Aorta (tissue), 5 donors: ENCODE data around the gene ATOX1. TPM values are rescaled to one million over a fixed set of nuclear protein-coding genes. Genes with fewer than 3 reads are reported as not detected.

Experiments
- ATAC-seq: fragments of 200-7000 bp; cut with Tn5 transposase; one replicate; pipeline ENCODE4 v1.9.1; 2022; ENCODE audit warnings: moderate library complexity; ENCODE audit not compliant: low FRiP score
- DNase-seq, 2 donors: peaks; one replicate each; pipeline ENCODE4 v3.0.0-alpha.2; 2020
- H3K27ac ChIP-seq, 2 donors: one replicate each; pipeline ENCODE4 v1.5.1; 2013; ENCODE audit warnings: low read length in 2 of 2, mild to moderate bottlenecking in 2 of 2, moderate library complexity in 2 of 2, control low read depth in 1 of 2, inconsistent platforms in 1 of 2, low read depth in 1 of 2
- H3K27me3 ChIP-seq, 2 donors: one replicate each; pipeline ENCODE4 v1.6.1; 2013; ENCODE audit warnings: control low read depth in 1 of 2, low read length in 1 of 2, mild to moderate bottlenecking in 1 of 2, moderate library complexity in 1 of 2; ENCODE audit not compliant: insufficient read depth in 2 of 2, control insufficient read depth in 1 of 2
- H3K36me3 ChIP-seq, 2 donors: one replicate each; pipeline ENCODE4 v1.6.1; 2013; ENCODE audit warnings: control low read depth in 1 of 2, low read length in 1 of 2, mild to moderate bottlenecking in 1 of 2; ENCODE audit not compliant: insufficient read depth in 2 of 2, control insufficient read depth in 1 of 2
- H3K4me1 ChIP-seq, 2 donors: one replicate each; pipeline ENCODE4 v1.6.1; 2013; ENCODE audit warnings: low read length in 2 of 2, control low read depth in 1 of 2, mild to moderate bottlenecking in 1 of 2, moderate library complexity in 1 of 2; ENCODE audit not compliant: insufficient read depth in 2 of 2, control insufficient read depth in 1 of 2
- H3K4me3 ChIP-seq, 2 donors: one replicate each; pipeline ENCODE4 v1.5.1; 2013; ENCODE audit warnings: low read length in 2 of 2, control low read depth in 1 of 2, mild to moderate bottlenecking in 1 of 2
- H3K9me3 ChIP-seq: one replicate; pipeline ENCODE4 v1.6.1; 2013; ENCODE audit warnings: mild to moderate bottlenecking, low read length; ENCODE audit not compliant: control insufficient read depth
- WGBS, 2 donors: extraction: QIAGEN DNeasy Blood & Tissue Kit; methylation state at CpG; one replicate each; pipeline ENCODE4 v1.1.7; 2013; 5-methylcytosine and 5-hydroxymethylcytosine counted together
- intact Hi-C, 2 donors: fragments of 100-400 bp; cut with DNase I; formaldehyde crosslinking; loops; one replicate each; pipeline versions ENCODE4 v1.14.2 to v1.15.0; 2022
- polyA plus RNA-seq, 2 donors: library from polyadenylated mRNA; stranded (reverse); fragments of 200-250 nt; gene quantifications; one replicate each; pipeline ENCODE4 v1.2.3, GENCODE V29; 2013
- total RNA-seq, 2 donors: library from RNA; stranded (reverse); fragmentation: NEBNext Ultra II Directional; extraction: Animal tissue kit (Norgen Biotek cat#: 25700); gene quantifications; one replicate each; pipeline ENCODE4 v1.2.1, GENCODE V29; 2021
- donor health status: healthy with polysubstance abuse.
- donor health status: Bipolar disorder and iron deficiency.
- donor health status: DM: no; HTN: no; CAD: no.
- donor health status: DM: no; HTN: no; CAD: no.
- donor health status: DM: yes; HTN: yes; CAD: no.

ATOX1 gene
- total and polyA plus RNA-seq, 4 donors = 61.7 to 210 (median 117) TPM

DNA sequence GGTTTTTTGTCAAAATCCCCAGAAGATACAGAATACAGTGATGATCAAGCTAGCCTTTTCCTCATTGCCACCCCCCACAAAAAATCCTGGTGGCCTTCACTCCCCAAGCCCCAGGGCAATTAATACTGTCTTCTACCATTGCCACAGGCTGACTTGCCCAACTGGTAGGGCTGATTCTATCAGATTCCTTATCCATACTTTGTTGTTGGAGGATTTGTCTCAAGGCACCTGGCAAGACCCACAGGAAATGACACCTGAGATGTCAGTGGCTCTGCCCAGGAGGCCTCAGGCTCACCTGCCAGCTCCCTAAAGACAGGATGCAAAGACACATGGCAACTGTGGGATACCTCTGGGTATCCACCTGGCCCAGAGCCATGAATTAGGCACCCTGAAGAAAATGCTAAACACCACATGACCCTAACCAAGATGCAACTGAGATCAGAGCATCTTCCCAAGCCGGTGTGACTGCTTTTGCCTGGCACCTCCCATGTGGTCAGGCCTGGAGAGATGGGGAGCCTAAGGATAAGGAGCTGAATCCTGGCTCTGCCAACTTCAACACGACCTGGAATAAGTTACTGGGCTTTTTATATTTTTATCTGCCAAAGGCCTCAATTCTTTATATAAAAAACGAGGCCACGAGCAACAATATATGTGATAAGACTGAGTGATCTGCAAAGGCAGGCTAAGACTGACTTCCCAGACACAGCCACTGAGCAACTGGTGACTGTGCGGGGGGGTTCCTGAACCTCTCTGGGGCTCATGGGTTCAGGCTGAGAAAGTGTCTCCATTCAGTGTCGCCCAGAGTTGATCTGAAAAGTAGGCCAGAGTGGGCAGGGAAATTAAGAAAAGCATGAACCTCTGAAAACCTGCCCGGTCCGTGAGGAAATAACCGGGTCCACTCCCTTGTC lies 944 bp downstream of the ATOX1 start:
- WGBS, 2 donors = 2% methylated on average over 9 of the region's 9 CpGs
- DNase-seq = no peak
- H3K36me3 ChIP-seq = no peaks in the 10 kb centered on the region
- H3K27me3 ChIP-seq = no peaks in the 10 kb centered on the region
- ATAC-seq = peak; percentile 38
- peaks cover 0 to 2% of the 10 kb centered on the region in 2 donors for H3K4me1 ChIP-seq
- H3K9me3 ChIP-seq = no peaks in the 10 kb centered on the region
- H3K4me3 ChIP-seq = peak overlapping the region; percentile 84 to 86
- intact Hi-C loops = loop anchor here (1.0 to 5.0 kb wide), 3 partner anchors 13 to 590 kb away; partner anchors contain the start of gene G3BP1 (in 1 of the 2)
- peak overlapping the region in 1 of 2 donors; percentile 30 for H3K27ac ChIP-seq

GRCh38 chr5:151755383-151755782 lies 3.0 kb downstream of the ATOX1 start:
- Histone ChIP-seq H3K4me1 (peaks cover 0 to 2% of the 10 kb centered on the region in 2 donors), H3K36me3 (no peaks in the 10 kb centered on the region), H3K27me3 (no peaks in the 10 kb centered on the region), H3K9me3 (no peaks in the 10 kb centered on the region), H3K4me3 (no peak overlapping the region), H3K27ac (no peak overlapping the region)
- intact Hi-C loops = loop anchor here in 1 of 2 donors (5.0 kb wide), 1 partner anchor 592 kb away; no protein-coding TSS in a partner anchor
- 88 to 91% methylated on average over 3 of the region's 3 CpGs for WGBS, 2 donors
- ATAC-seq = no peak
- DNase-seq = no peak

- intact Hi-C loops = no loop called here
- WGBS, 2 donors = 93 to 94% methylated on average over 4 of the region's 4 CpGs
- no peaks in the 10 kb centered on the region for H3K9me3 ChIP-seq
- DNase-seq = no peak
- no peak overlapping the region for H3K4me3 ChIP-seq
- peaks cover 0 to 4% of the 10 kb centered on the region in 2 donors for H3K4me1 ChIP-seq
- no peak for ATAC-seq
- H3K27me3 ChIP-seq = no peaks in the 10 kb centered on the region
- no peak overlapping the region for H3K27ac ChIP-seq
- no peaks in the 10 kb centered on the region for H3K36me3 ChIP-seq
Observed at GRCh38 chr5:151751593-151751992, 6.8 kb downstream of the ATOX1 start.

DNA sequence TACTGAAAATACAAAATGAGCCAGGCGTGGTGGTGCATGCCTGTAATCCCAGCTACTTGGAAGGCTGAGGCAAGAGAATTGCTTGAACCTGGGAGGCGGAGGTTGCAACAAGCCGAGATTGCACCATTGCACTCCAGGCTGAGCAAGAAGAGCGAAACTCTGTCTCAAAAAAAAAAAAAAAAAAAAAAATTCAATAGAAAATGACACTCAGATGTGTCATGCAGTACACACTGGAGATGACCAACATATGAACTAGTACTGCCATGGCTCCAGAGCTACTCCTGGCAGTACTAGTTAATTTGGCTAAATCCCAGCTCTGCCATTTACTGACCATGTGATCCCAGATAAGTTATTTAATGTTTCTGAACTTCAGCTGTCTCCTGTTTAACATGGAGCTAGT lies 7.3 kb downstream of the ATOX1 start:
- H3K27me3 ChIP-seq = no peaks in the 10 kb centered on the region
- 96 to 97% methylated on average over 4 of the region's 4 CpGs for WGBS, 2 donors
- ATAC-seq (no peak), DNase-seq (no peak)
- H3K4me3 ChIP-seq = no peak overlapping the region
- no peaks in the 10 kb centered on the region for H3K9me3 ChIP-seq
- peaks cover 0 to 4% of the 10 kb centered on the region in 2 donors for H3K4me1 ChIP-seq
- intact Hi-C loops = no loop called here
- H3K36me3 ChIP-seq = no peaks in the 10 kb centered on the region
- H3K27ac ChIP-seq = no peak overlapping the region

- H3K27ac ChIP-seq = peak overlapping the region in 1 of 2 donors; percentile 60
- intact Hi-C loops = no loop called here
- H3K4me1 ChIP-seq = peaks cover 0 to 4% of the 10 kb centered on the region in 2 donors
- no peaks in the 10 kb centered on the region for H3K27me3 ChIP-seq
- WGBS, 2 donors = 88 to 94% methylated on average over 4 of the region's 4 CpGs
- no peaks in the 10 kb centered on the region for H3K36me3 ChIP-seq
- H3K9me3 ChIP-seq = no peaks in the 10 kb centered on the region
- no peak for ATAC-seq
- no peak overlapping the region for H3K4me3 ChIP-seq
- no peak for DNase-seq
Observed at GRCh38 chr5:151750121-151750520, 8.3 kb downstream of the ATOX1 start.

GRCh38 chr5:151745071-151745705 lies 13.2 kb downstream of the ATOX1 start:
- Histone ChIP-seq H3K27me3 (no peaks in the 10 kb centered on the region), H3K4me1 (peaks cover 0 to 2% of the 10 kb centered on the region in 2 donors), H3K4me3 (no peak overlapping the region), H3K36me3 (no peaks in the 10 kb centered on the region), H3K27ac (peak overlapping the region; percentile 1 to 4), H3K9me3 (no peaks in the 10 kb centered on the region)
- peak; percentile 77 to 86 for DNase-seq
- intact Hi-C loops = loop anchor here in 1 of 2 donors (10.0 kb wide), 1 partner anchor 250 kb away; no protein-coding TSS in a partner anchor
- WGBS, 2 donors = 32 to 39% methylated on average over 7 of the region's 7 CpGs
- ATAC-seq = peak; percentile 17

DNA sequence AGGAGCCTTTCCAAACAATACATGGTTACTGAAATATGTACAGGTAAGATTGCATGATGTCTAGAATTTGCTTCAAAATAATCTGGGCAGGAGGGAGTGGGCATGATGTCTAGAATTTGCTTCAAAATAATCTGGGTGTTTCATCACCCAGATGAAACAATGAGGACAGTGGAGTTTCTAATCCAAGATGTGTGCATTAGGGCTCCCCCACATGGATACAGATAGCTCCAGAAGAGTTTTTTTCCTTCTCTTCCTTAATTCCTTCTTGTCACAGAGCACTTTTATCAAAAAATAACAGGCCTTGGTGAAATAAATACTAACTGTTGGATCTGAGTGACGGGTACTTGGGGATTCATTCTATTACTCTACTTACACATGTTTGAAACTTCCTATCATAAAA lies 14.9 kb downstream of the ATOX1 start:
- no peak for ATAC-seq
- Histone ChIP-seq H3K9me3 (no peaks in the 10 kb centered on the region), H3K4me3 (no peak overlapping the region), H3K36me3 (no peaks in the 10 kb centered on the region), H3K4me1 (peaks cover 0 to 4% of the 10 kb centered on the region in 2 donors), H3K27me3 (no peaks in the 10 kb centered on the region), H3K27ac (no peak overlapping the region)
- 79 to 86% methylated on average over 1 of the region's 1 CpG for WGBS, 2 donors
- no peak for DNase-seq
- intact Hi-C loops = loop anchor here (2.0 to 10.0 kb wide), 4 partner anchors 241 to 297 kb away; partner anchors contain the start of gene SLC36A1 (in 2 of the 2)

GRCh38 chr5:151742870-151743294 lies 15.5 kb downstream of the ATOX1 start:
- Histone ChIP-seq H3K36me3 (no peaks in the 10 kb centered on the region), H3K9me3 (no peaks in the 10 kb centered on the region), H3K4me1 (peaks cover 0 to 4% of the 10 kb centered on the region in 2 donors), H3K27ac (no peak overlapping the region), H3K4me3 (no peak overlapping the region), H3K27me3 (no peaks in the 10 kb centered on the region)
- intact Hi-C loops = loop anchor here (2.0 to 10.0 kb wide), 4 partner anchors 241 to 296 kb away; partner anchors contain the start of gene SLC36A1 (in 2 of the 2)
- ATAC-seq = peak; percentile 69
- DNase-seq = peak in 1 of 2 donors; percentile 65
- 31 to 34% methylated on average over 7 of the region's 7 CpGs for WGBS, 2 donors
